AG09309 (cell line): Measurements from ENCODE around the gene DMRT1.

Experiments
- DNase-seq: peaks from one replicate; pipeline ENCODE4 v3.0.0-alpha.2; 2010; ENCODE audit warnings: low read depth
- H3K4me3 ChIP-seq: 2 replicates; pipeline ENCODE4 v1.5.1; 2011; ENCODE audit warnings: mild to moderate bottlenecking, low read depth, low read length, moderate library complexity; ENCODE audit not compliant: control insufficient read depth
- TF ChIP-seq, protein P1 (sequence below): IDR thresholded peaks from 2 replicates; pipeline ENCODE4 v1.5.1; 2011; ENCODE audit warnings: mild to moderate bottlenecking, low read depth, low read length, inconsistent platforms; ENCODE audit not compliant: insufficient read depth, control insufficient read depth; ENCODE audit errors: missing control alignments

Gene DMRT1

DNA sequence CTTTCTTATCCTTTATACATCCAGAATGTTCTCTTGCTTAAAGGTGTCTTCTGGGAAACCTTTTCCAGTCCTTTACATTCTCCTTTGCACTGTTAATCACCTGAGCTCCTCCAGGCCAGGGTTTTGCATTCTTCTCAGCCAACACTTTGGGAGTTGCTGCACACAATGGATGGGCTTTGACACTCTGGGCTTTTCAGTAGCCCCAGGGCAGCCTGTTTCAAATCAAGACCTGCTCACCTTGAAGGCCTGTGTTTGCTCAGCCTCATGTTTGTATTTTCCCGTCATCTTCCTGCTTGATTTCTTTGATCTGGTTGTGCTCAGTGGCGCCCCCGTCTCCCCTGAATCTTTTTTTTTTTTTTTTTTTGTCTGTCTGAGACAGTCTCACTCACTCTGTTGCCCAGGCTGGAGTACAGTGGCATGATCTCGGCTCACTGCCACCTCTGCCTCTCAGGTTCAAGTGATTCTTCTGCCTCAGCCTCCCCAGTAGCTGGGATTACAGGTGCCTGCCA lies 41.0 kb downstream of the DMRT1 start:
- TF ChIP-seq, protein P1, sequence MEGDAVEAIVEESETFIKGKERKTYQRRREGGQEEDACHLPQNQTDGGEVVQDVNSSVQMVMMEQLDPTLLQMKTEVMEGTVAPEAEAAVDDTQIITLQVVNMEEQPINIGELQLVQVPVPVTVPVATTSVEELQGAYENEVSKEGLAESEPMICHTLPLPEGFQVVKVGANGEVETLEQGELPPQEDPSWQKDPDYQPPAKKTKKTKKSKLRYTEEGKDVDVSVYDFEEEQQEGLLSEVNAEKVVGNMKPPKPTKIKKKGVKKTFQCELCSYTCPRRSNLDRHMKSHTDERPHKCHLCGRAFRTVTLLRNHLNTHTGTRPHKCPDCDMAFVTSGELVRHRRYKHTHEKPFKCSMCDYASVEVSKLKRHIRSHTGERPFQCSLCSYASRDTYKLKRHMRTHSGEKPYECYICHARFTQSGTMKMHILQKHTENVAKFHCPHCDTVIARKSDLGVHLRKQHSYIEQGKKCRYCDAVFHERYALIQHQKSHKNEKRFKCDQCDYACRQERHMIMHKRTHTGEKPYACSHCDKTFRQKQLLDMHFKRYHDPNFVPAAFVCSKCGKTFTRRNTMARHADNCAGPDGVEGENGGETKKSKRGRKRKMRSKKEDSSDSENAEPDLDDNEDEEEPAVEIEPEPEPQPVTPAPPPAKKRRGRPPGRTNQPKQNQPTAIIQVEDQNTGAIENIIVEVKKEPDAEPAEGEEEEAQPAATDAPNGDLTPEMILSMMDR, result no peak

GRCh38 chr9:883011-883410 lies 41.5 kb downstream of the DMRT1 start:
- H3K4me3 ChIP-seq, result no peak overlapping the region
- no peak for DNase-seq
- TF ChIP-seq, protein P1, result no peak

More for the DNA sequence above, 41.0 kb downstream of the DMRT1 start:
- H3K4me3 ChIP-seq, result no peak overlapping the region
- DNase-seq, result no peak

DNA sequence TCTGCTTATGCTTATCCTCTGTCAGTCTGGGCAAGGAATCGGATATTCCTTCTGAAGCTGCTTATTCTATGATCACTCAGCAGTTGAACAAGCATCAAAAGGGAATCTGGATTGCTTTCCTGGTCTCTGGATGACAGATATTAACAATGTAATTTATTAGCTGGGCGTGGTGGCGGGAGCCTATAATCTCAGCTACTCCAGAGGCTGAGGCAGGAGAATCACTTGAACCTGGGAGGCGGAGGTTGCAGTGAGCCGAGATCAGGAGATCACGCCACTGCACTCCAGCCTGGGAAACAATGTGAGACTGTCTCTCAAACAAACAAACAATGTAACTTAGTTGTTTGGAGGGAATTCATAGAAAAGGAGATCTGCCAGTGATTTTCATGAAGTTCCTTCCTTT lies 45.4 kb downstream of the DMRT1 start:
- no peak overlapping the region for H3K4me3 ChIP-seq
- no peak for DNase-seq
- TF ChIP-seq, protein P1, result no peak

GRCh38 chr9:892123-892522 lies 50.6 kb downstream of the DMRT1 start:
- no peak for DNase-seq
- TF ChIP-seq, protein P1, result no peak

DNA sequence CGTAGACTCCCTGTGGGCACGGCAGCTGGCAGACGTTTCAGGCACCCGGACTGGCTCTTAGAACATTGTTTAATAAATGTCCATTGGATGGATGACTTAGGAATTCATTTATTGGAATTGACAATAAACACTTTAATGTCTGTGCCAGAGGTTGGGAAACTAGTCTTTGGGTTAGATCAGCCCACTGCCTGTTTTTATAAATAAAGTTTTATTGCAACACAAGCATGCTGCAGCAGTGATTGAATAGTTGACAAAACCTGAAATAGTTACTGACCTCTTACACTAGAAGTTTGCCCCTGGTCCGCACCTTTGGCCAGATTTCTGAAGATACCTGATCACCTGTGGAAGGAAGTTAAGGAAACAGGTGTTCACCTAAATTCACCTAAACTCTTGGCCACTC lies 51.6 kb downstream of the DMRT1 start:
- TF ChIP-seq, protein P1, result no peak
- DNase-seq, result no peak
- no peak overlapping the region for H3K4me3 ChIP-seq

More at GRCh38 chr9:892123-892522, 50.6 kb downstream of the DMRT1 start:
- no peak overlapping the region for H3K4me3 ChIP-seq

DNA sequence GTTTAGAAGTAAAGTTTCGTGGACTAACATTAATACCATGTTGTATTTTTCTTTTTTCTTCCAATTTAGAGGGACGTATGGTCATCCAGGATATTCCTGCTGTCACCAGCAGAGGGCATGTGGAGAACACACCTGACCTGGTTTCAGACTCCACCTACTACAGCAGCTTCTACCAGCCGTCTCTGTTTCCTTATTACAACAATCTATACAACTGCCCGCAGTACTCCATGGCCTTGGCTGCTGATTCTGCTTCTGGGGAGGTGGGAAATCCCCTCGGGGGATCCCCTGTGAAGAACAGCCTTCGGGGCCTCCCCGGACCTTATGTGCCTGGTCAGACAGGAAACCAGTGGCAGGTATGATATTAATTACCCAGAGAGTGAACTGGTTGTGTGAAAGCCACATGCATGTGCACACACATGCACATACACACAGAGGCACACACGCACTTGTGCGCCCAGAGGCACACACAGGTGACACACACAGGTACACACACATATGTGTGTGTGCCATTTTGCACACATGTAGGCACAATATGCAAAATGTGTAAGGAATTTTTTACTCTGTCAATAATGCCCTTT lies 52.4 kb downstream of the DMRT1 start:
- TF ChIP-seq, protein P1, result peak; percentile 77
- no peak overlapping the region for H3K4me3 ChIP-seq
- peak; percentile 16 for DNase-seq
